Mucosa of gallbladder (tissue), 1 donor: Measurements from ENCODE around the gene RIPOR3. TPM values are rescaled to one million over a fixed set of nuclear protein-coding genes. Genes with fewer than 3 reads are reported as not detected.
"Not testable (repeated sequence)": the region's sequence is repeated elsewhere in the genome, so short reads cannot be mapped to it uniquely, and the experiment has no call there.

Source experiments
- DNase-seq: peaks from one replicate; pipeline ENCODE4 v3.0.0-alpha.2; 2020; ENCODE audit warnings: low spot score
- total RNA-seq: library from RNA; stranded (reverse); gene quantifications from one replicate; pipeline ENCODE4 v1.2.1, GENCODE V29; 2021
- donor health status: DM: no; HTN: no; CAD: no.

The RIPOR3 gene
- total RNA-seq, 1 donor from 2014 or later = 6.4 TPM

DNA sequence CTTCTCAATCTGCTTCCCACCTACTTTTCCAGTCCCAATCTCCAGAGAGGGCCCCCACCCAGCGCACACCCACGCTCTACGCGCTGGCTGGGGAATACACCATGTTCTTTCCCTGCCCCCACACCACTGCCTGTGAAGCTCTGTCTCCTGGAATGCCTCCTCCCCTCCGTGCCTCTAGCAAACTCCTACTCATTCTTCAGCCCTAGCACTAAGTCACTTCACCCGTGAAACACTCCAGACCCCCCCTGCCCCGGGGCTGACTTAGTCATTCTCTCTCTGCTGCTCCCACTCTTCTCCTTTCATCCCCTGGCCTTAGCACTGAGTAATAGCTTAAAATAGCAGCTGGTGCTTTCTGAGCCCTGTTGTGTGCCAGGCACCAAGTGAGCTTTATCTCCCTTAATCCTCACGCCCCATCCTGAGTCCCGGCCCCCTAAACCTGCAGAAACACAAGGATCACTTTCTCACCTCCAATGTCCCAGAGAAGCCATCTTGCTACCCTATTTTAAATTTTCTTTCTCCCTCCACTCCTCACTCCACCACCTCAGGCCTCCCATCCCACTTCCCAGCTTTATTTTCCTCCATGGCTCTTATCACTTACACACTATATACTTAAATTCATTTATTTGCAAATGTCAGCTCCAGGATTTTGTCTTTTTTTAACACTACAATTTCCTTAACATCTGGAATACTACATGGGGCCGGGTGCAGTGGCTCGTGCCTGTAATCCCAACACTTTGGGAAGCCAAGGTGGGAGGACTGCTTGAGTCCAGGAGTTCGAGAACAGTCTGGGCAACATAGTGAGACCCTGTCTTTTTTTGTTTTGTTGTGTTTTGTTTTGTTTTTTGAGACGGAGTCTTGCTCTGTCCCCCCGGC, 33.7 kb upstream of the RIPOR3 start:
- DNase-seq = peak; percentile 54

DNA sequence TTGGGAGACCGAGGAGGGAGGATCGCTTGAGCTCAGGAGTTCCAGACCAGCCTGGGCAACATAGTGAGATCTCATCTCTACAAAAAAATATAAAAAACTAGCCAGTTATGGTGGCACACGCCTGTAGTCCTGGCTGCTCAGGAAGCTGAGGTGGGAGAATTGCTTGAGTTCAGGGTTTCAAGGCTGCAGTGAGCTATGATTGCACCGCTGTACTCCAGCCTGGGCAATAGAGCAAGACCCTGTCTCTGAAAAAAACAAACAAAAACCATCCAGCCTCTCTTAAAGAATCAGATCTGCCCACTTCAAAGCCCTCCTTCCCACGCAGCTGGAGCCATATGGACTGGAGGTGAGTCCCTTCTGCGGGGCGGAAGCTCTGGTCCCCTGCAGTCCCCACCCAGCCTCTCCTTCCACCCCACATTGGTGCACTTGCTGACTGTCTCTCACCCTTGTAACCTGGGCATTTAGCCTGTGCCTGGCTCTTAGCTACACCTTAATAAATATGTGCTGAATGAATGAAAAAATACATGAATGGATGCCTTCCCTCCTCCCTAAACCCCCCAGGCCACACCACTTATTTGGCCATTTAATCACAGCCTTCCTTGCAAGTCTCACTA, 32.9 kb upstream of the RIPOR3 start:
- DNase-seq = no peak

DNA sequence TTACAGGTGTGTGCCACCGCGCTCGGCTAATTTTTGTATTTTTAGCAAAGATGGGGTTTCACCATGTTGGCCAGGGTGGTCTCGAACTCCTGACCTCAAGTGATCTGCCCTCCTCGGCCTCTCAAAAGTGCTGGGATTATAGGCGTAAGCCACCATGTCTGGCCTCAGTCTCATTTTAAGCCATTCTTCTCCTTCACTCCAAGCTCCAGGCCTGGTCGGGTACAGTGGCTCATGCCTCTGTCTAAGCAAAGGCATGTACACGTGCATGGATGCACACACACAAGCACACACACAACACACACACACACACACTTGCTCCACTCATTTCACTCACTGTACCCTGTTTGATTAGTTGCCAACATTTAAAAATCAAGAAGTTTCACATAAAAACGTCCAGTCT, 32.3 kb upstream of the RIPOR3 start:
- DNase-seq = no peak

DNA sequence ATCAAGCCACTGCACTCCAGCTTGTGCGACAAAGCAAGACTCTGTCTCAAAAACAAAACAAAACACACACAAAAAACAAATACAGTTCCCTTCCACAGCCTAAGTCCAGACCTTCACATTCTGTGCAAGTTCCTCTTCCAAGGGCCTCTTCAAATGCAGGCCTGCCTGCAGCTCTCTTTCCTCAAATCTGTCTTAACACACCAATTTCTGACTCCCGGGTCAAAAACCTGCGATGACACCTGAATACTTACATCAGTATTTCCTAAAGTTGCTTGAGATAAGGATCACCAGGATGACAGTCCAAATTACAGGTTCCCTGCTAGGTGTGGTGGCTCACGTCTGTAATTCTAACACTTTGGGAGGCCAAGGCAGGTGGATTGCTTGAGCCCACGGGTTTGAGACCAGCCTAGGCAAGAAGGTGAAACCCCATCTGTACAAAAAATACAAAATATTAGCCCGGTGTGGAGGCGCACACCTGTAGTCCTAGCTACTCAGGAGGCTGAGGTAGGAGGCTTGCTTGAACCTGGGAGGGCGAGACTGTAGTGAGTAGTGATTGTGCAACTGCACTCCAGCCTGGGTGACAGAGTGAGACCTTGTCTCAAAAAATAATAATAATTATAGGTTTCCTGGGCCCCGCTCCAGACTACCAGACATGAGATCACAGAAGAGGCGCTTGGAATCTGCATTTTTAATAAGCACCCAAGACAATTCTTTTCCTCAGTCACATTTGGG, 31.2 kb upstream of the RIPOR3 start:
- no peak for DNase-seq

DNA sequence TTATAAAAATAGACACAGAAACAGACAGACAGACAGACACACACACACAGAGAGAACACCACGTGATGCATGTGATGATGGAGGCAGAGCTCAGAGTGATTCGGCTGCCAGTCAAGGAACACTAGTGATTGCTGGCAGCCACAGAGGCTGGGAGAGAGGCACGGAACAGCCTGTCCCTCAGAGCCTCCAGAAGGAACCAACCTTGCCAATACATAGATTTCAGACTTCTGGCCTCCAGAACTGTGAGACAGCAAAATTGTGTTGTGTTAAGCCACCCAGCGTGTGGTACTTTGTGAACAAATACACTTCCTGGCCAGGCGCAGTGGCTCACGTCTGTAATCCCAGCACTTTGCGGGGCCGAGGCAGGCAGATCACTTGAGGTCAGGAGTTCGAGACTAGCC, 30.5 kb upstream of the RIPOR3 start:
- no peak for DNase-seq

DNA sequence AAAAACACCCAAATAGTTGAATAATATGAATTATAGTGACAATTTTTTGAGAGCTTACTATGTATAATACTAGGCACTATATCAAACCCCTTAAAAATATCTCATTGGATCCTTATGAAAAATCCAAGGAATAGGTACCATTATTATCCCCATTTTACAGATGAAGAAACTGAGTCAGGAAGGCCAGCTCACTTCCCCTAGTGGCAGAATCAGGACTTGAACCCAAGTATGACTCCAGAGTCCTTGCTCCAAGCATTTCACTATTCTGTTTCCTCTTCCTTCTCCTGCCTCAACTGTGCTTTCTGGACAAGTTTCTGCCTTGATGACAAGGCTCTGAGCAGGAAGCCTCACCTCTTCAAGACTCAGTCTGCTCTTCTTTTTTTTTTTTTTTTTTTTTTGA, 29.2 kb upstream of the RIPOR3 start:
- no peak for DNase-seq

DNA sequence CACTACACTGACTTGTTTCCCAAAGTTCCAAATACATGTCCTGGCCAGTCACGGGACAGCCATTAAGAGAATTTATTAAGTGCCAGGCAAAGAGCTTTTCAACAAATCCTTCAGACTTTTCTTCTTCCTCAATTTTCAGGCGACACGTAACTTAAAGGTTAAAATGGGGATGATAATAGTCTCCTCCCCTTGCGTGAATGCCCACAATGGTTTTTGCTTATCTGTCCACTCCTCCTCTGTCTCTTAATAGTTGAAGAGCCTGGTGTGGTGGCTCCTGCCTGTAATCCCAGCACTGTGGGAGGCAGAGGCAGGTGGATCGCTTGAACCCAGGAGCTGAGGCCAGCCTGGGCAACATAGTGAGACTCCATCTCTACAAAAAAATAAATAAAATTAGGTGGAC, 28.7 kb upstream of the RIPOR3 start:
- no peak for DNase-seq

DNA sequence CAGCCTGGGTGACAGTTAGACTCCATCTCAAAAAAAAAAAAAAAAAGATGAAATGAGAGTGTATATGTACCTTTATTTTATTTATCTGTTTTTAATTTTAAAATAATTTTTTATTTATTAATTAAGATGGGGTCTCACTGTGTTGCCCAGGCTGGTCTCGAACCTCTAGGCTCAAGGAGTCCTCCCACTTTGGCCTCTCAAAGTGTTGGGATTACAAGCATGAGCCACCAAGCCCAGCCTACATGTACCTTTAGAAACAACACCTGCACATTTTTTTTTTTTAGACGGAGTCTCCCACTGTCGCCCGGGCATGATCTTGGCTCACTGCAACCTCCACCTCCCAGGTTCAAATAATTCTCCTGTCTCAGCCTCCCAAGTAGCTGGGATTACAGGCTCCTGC, 28.0 kb upstream of the RIPOR3 start:
- no peak for DNase-seq

DNA sequence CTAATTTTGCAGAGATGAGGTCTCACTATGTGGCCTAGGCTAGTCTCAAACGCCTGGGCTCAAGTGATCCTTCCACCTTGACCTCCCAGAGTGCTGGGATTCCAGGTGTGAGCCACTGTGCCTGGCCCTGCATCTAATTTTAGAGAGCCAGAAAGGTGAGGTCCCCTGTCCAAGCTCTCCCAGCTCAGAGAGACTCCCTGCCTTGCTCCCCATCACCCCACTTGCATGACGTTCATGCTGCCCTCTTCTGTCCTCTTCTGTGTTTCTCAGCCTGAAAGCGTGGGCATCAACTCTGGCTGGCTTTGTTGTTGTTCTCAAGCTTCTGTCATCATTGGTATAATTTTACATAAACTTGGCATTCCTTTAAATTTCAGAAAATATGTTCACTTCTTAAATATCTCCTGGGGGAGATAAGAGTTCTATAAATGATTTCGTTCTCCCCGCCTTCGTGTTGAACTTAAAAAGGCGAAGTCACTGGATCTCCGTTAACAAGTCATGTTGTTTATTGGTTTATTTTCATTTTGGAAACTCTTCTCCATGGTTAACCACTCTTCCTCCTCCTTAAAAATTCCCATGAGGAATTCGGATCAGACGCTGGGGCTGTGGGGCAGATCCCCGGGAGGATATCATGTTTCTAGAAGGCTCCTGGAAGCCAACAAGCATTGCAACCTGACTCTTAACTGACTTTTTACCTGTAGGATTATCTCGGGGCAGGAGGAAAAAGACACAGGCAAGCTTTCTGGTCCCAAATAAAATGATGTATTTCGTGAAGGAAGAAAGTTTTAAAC, 26.8 kb upstream of the RIPOR3 start:
- DNase-seq = no peak

DNA sequence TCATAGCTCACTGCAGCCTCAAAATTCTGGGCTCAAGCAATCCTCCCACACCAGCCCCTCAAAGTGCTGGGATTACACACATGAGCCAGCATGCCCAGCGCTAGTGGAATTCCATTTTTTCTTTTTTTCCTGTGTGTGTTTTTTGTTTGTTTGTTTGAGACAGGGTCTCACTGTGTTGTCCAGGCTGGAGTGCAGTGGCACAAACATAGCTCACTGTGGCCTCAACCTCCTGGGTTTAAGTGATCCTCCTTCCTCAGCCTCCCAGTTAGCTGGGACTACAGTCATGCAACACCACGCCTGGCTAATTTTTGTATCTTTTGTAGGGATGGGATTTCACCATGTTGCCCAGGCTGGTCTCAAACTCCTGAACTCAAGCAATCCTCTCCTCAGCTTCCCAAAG, 26.0 kb upstream of the RIPOR3 start:
- DNase-seq = no peak

DNA sequence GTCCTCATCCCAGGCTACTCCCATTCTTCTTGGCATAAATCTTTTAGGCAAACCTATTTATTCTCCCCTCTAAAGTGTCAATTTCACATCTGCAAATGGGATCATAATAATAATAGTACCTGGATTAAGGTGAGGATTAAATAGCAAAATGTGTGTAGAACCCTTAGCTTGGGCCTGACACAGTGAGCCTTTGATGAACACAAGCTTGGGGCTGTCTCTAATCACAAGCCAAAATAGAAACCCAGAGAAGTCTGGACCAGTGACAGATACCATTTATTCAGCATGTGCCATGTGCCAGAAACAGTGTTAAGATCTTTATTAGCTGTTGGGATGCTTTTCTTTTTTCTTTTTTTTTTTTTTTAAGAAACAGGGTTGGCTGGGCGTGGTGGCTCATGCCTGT, 25.2 kb upstream of the RIPOR3 start:
- DNase-seq = no peak

DNA sequence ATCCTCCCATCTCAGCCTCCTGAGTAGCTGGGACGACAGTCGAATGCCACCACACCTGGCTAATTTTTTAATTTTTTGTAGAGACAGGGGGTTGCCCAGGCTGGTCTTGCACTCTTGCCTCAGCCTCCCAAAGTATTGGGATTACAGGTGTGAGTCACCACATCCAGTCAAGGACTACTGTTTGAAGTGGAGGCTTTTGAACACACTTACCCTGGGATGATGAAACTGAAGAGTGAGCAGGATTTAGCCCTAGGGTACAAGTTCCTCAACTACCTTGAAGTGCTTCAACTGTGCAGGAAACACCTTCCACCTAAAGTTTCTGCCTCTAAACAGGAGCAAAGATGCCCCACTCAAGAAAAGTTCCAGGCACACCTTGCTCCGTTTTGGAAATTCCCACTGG, 24.4 kb upstream of the RIPOR3 start:
- DNase-seq = no peak

DNA sequence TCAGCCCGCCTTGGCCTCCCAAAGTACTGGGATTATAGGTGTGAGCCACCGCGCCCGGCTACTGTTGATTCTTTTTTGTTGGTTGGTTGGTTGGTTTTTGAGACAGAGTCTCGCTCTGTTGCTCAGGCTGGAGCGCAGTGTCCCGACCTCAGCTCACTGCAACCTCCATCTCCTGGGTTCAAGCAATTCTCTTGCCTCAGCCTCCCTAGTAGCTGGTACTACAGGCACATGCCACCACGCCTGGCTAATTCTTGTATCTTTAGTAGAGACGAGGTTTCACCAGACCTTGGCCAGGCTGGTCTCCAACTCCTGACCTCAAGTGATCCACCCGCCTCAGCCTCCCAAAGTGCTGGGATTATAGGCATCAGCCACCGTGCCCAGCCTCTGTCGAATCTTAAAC, 23.1 kb upstream of the RIPOR3 start:
- not testable (repeated sequence) for DNase-seq

DNA sequence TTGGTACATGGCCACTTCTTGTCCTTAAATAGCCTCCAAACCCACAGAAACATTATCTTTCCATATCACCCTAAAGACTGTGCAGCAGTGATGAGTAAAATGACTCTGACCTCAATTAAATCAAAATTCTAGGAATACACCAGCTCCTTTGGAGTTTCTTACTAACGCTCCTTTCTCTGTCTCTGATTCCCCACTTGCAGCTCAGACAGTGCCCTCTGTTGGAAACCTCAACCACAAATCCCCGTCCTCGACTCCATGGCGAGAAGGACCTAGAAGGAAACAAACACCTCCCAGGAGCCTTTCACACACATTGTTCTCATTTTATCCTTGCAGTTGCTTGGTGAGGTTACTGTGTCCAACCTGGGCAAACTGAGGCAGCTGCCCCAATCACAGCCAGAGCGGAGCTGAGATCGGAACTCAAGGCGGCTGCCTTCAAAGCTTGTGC, 22.3 kb upstream of the RIPOR3 start:
- peak; percentile 45 for DNase-seq

DNA sequence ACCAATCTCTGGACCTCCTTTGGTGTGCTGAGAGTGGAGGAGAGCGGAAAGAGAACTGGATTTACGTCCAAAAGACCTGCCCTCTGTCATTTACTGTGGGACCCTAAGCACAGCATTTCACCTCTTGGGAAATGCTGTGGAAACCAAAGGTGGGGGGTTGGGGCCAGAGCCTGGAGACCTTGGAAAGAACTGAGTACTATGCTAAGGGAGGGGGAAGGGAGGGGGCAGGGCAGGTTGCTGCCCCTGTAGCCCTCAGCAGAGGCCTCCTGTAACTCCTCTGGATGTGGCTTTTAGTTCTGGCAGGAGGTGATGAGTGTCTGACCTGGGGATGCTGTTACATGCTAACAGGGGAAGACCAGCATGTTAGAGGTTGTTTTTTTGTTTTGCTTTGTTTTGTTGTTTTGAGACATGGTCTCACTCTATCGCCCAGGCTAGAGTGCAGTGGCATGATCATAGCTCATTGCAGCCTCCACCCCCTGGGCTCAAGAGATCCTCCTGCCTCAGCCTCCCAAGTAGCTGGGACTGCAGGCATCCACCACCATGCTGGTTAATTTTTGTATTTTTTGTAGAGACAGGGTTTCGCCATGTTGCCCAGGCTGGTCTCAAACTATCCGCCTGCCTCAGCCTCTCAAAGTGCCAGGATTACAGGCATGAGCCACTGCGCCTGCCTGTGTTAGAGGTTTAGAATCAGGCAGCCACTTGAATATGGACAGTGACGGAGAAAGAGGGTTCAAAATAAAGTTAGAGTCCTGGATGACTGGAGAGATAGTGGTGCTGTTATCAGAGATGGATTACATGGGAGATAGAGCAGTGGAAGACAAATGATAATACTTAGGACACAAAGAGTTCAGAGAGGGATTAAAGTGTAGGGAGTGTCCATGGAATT, 21.7 kb upstream of the RIPOR3 start:
- no peak for DNase-seq

DNA sequence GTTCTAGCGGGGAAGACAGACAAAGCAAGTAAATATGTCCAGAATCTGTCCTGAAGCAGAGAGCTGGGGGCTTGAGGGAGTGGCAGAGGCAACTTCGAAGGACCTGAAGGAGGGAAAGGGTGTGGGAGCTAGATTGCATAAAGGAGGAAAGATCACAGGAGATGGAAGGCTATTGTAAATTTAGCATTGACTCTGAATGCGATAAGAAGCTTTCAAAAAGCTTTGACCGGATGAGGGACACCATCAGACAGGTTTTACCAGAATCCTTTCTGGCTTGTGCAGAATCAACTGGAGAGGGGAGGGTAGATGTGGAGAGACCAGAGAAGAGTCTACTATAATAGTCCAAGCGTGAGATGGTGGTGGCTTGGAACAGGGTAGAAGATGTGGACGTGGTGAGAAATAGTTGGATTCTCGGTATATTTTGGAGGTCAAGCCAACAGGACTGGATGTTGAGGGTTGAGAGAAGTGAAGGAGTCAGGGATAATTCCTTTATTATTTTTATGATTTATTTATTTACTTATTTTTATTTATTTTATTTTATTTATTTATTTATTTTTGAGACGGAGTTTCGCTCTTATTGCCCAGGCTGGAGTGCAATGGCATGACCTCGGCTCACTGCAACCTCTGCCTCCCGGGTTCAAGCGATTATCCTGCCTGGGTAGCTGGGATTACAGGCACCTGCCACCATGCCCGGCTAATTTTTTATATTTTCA, 19.9 kb upstream of the RIPOR3 start:
- DNase-seq = no peak

DNA sequence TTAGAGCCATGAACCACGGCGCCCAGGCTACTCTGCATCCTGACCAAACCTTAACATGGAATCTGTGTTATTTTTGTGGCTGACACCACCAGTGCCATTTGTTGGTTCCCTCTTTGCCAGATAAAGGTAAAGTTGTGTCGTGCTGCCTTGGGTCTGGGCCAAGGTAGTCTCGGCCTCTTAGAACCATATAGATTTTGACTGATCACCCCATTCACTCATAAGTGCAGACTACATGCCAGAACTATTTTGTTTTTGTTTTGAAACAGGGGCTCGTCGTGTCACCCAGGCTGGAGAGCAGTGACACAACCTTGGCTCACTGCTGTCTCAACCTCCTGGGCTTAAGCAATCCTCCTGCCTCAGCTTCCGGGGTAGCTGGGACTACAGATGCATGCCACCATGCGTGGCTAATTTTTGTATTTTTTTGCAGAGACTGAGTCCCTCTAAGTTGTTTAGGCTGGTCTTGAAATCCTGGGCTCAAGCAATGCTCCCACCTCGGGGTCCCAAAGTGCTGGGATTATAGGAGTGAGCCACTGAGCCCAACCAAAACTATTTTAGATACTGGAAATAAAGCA, 19.2 kb upstream of the RIPOR3 start:
- DNase-seq = no peak

DNA sequence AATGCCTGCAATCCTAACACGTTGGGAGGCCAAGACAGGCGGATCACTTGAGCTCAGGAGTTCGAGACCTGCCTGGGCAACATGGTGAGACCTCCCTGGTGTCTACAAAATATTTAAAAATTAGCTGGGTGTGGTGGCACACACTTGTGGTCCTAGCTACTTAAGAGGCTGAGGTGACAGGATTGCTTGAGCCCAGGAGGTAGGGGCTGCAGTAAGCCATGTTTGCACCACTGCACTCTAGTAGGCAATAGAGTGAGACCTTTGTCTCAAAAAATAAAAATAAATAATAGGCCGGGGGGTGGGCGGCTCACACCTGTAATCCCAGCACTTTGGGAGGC, 18.3 kb upstream of the RIPOR3 start:
- DNase-seq = no peak

DNA sequence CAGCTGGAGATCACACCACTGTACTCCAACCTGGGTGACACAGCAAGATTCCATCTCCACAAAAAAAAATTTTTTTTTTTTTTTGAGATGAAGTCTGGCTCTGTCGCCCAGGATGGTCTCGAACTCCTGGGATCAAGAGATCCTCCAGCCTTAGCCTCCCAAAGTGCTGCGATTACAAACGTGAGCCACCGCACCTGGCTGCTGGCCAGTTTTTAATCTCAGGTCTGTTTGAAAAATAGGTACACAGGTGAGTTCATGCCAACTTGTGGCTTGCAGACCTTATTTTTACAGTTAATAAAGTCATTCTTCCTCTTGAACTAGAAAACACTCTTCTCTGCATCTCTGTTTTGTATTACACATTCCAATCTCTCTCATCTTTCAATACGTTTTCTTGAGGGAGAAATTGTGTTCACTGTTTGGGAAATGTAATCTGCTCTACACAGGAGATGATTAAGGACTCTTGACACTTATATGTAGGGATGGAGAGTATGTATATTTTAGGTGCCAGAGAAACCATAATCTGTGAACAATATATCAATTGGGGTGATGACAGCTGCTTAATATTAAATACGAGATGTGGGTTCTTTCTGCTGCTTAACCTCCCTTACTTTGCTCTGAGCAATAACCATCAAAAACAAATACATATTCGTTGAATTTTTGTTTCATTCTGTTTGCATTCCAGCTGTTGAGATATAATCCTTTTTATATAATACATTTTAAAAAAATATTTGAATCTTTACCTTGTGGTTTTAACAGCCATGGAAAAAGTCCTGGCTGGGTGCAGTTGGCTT, 17.7 kb upstream of the RIPOR3 start:
- no peak for DNase-seq
